DMS53 (cell line): Measurements from ENCODE around the gene ART4.

Source experiments
- DNase-seq: peaks from one replicate; lab custom pipeline; 2025; lab: John Stamatoyannopoulos, UW

ART4 gene, protein sequence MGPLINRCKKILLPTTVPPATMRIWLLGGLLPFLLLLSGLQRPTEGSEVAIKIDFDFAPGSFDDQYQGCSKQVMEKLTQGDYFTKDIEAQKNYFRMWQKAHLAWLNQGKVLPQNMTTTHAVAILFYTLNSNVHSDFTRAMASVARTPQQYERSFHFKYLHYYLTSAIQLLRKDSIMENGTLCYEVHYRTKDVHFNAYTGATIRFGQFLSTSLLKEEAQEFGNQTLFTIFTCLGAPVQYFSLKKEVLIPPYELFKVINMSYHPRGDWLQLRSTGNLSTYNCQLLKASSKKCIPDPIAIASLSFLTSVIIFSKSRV

DNA sequence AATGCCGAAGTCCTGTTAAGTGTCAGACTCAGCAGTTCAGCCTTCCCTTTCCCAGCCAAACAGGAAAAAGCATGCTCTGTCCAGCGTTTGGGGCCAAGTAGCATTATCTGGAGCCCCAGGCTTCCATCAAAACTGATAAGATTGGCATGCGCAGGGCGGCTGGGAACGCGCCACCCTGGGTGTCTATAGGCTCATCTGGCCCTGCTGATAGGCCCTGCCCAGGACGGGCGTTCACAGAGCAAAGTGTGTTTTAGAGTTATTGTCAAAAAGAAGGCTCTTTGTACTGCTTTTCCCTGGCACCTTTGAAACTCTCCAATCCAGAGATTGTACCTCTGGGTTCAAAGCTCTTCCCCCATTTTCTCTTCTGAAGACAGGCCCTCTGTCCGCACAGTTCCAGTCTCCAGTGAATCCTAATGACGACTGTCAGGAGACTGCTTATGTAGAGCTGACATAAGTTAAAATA lies at the start of gene ART4:
Gene ART4 (minus strand): TSS at position 102 of the 463 bp plus-strand sequence. CDS start 413 bp downstream, outside the sequence.
- no peak for DNase-seq

DNA sequence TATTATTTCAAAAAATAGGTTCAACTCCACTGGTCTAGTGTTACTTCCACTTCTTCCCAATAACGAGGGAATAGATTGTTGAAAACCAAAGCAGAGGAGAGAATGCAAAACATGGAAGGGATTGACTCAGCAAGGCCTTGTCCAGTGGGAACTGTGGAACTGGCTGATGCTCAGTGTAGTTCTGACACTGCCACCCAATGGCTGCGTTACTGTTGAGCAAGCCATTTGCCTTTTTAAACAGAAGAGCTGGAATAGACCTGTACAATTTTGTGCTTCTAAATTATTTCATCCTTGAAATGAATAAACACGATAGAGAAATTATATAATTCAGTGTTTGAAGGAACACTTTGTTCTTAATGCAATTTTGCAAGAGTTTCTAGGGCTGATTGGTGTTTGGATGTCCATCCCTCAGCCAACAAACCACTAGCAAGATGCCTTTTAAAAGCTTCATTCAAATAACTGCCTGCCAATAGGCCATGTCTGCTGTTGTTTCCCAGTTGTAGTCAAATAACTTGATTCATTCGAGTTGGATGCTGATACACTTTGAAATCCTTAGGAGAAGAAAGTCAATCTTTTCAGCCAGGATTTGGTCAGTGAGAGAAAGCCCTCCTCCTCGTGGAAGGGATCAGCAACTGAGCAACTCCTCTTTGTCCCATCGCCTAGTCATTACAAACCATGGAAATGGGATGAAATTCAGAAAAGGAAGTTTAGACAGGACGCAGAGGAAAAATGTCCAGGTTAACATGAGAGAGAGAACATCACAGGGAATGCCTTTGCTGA lies 49.6 kb upstream of the ART4 start:
- peak; percentile 23 for DNase-seq

DNA sequence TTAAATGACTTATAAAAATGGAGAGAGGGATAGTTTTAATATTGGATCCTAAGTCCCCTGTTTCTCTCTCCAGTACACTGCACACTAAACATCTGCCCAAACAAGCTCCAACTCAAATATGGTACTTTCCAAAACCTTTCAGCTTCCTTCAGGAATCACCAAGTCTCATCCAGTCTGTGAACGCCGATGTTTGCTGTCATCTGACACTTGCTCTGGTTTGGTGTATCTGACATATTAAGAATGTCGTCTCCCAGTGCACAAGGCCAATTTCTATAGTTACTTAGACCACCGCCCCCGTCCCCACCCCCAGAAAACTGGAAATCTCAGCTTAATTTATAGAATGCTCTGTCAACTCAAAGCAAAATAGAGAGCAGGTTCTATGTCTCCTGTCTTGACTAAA lies 47.4 kb upstream of the ART4 start:
- no peak for DNase-seq

- peak; percentile 77 for DNase-seq
These were observed 42.9 kb upstream of the ART4 start for GRCh38 chr12:14886271-14886670.

DNA sequence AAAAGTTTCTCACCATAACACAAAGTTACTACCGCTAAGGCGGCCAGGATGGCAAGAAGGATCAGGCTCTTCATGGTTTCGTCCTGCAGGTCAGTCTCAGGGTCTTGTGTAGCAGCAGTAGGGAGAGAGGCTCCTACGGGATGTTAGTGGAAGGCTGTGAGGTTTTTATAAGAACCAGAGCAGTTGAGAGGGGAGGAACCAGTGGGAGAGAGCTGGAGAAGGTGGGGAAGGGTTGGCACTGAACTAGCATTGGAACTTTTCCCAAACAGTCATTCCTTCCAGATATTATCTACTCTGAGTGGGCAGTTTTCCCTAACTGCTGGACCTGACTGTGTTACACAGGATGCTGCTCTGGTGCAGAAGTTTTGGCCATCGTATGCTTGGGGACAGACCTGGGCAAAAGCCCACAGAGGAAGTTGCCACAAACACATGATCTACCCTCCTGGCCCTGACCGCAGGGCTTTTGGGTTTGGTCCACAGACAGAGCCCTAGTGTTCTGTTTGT lies 42.4 kb upstream of the ART4 start, which contains the start of gene MGP:
Gene MGP (minus strand): TSS at position 137 of the 504 bp plus-strand sequence. CDS start 63 bp downstream, at position 74.
- peak; percentile 29 for DNase-seq

- peak; percentile 68 for DNase-seq
These were observed 41.1 kb upstream of the ART4 start for GRCh38 chr12:14884458-14884878.

DNA sequence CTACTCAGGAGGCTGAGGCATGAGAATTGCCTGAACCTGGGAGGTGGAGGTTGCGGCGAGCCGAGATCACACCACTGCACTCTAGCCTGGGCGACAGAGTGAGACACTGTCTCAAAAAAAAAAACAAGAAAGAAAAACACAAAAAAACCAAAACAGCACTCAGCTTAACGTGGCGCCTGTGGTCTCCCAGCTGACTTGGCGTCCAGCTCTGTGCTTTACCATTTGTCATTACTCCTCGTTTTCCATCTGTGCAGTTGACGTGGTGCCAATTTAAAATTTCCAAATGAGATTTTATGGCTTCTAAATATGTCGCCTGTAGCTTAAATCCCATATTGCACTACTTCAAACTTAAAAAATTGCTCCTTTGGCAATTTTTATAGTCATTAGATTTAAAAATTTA lies 40.4 kb upstream of the ART4 start:
- DNase-seq: no peak

- no peak for DNase-seq
These were observed 37.6 kb upstream of the ART4 start for GRCh38 chr12:14880890-14881453.

GRCh38 chr12:14879222-14879933 lies 36.1 kb upstream of the ART4 start:
- DNase-seq: no peak

- DNase-seq: no peak
These were observed 35.2 kb upstream of the ART4 start for GRCh38 chr12:14878488-14878887.

- no peak for DNase-seq
These were observed 33.5 kb upstream of the ART4 start for GRCh38 chr12:14876833-14877232.

GRCh38 chr12:14874882-14875281 lies 31.6 kb upstream of the ART4 start:
- DNase-seq: no peak

DNA sequence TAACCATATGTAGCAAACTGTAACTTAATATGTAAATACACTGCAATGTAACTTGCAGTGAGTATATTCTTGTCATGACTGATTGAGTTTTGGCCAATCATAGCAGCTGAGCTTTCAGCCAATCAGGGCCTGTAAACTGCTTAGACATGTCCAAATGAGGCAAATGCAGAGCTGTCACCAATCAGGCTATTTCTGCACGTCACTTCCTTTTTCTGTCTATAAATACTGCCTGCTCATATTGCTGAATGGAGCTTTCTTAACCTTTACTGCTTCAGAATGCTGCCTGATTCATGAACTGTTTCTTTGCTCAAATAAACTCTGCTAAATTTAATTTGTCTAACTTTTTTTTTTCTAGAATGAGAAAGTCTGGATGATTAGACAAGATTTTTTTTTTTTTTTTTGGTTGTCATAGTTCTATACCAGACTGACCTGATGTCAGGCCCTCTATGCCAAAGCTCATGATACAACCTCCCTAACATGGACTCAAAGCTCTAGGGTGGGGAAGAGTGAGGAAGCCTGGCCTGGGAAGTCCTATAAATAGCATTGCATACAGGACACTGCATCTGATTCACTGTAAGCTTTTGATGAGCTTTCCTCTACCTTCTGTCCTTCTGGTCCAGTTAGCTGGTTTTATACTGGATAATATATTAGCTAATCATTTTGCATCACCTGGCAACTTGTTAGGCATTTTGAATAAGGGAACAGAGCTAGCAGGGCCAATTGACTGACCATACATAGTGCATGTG lies 30.3 kb upstream of the ART4 start:
- peak; percentile 31 for DNase-seq

- no peak for DNase-seq
These were observed 28.6 kb upstream of the ART4 start for GRCh38 chr12:14871886-14872285.

GRCh38 chr12:14871247-14871646 lies 27.9 kb upstream of the ART4 start:
- no peak for DNase-seq

DNA sequence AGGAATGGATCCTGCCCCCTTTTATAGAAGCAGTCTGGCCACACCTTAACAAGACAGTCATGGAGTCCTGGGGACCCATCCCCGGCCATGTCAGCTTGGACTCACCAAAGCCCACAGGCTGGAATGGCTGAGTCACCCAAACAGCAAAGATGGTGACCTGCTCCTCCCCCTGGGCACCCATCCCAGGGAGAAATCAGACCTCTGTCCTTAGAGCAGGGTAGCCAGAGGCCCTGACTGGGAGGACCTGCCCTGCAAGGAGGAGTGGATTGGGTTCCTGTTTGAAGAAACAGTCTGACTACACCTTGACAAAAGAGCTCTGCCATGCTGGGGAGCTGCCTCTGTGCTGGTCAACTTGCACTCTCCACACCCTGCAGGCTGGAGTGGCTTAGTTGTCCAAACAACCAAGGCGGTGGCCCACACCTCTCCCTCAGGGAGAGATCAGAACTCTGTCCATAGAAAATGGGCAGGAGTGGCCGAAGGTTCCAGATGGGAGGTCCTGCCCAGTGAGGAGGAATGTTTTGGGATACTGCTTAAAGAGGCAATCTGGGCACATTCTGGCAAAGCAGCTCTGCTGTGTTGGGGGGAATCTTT lies 25.7 kb upstream of the ART4 start:
- DNase-seq: peak; percentile 27

GRCh38 chr12:14860490-14860889 lies 17.2 kb upstream of the ART4 start:
- DNase-seq: no peak

DNA sequence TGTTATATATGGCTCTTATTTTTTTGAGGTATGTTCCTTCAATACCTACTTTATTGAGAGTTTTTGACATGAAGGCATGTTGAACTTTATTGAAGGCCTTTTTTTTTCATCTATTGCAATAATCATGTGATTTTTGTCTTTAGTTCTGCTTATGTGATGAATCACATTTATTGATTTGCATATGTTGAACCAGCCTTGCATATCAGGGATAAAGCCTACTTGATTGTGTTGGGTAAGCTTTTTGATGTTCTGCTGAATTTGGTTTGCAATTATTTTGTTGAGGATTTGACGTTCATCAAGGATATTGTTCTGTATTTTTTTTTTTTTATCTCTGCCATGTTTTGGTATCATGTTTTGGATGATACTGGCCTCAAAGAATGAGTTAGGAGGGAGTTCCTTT lies 15.2 kb upstream of the ART4 start:
- no peak for DNase-seq

GRCh38 chr12:14854586-14855183 lies 11.4 kb upstream of the ART4 start:
- DNase-seq: no peak

- no peak for DNase-seq
These were observed 10.6 kb upstream of the ART4 start for GRCh38 chr12:14853961-14854360.
